Measurements from ENCODE around the gene JPT1.

The JPT1 gene

GRCh38 chr17:75108193-75108592, 46.1 kb downstream of the JPT1 start:
- in situ Hi-C loops (cut with HindIII; ENCODE audit: low sequenced_read_pairs), result no loop called here

- in situ Hi-C loops (cut with HindIII; ENCODE audit: low sequenced_read_pairs), result no loop called here
Observed at GRCh38 chr17:75105126-75106080, 48.9 kb downstream of the JPT1 start.

- in situ Hi-C loops (cut with HindIII; ENCODE audit: low sequenced_read_pairs), result no loop called here
Observed at GRCh38 chr17:75103601-75104554, 50.4 kb downstream of the JPT1 start.

GRCh38 chr17:75102385-75102821, 51.9 kb downstream of the JPT1 start:
- in situ Hi-C loops (cut with HindIII; ENCODE audit: low sequenced_read_pairs), result no loop called here

GRCh38 chr17:75099881-75100595, 54.3 kb downstream of the JPT1 start:
- in situ Hi-C loops (cut with HindIII; ENCODE audit: low sequenced_read_pairs), result no loop called here

- in situ Hi-C loops (cut with HindIII; ENCODE audit: low sequenced_read_pairs), result no loop called here
Observed at GRCh38 chr17:75098861-75099260, 55.5 kb downstream of the JPT1 start.

GRCh38 chr17:75097865-75098264, 56.4 kb downstream of the JPT1 start:
- in situ Hi-C loops (cut with HindIII; ENCODE audit: low sequenced_read_pairs), result no loop called here

- in situ Hi-C loops (cut with HindIII; ENCODE audit: low sequenced_read_pairs), result no loop called here
Observed at GRCh38 chr17:75096082-75096625, 58.2 kb downstream of the JPT1 start.

- in situ Hi-C loops (cut with HindIII; ENCODE audit: low sequenced_read_pairs), result no loop called here
Observed at GRCh38 chr17:75094871-75095399, 59.4 kb downstream of the JPT1 start.

GRCh38 chr17:75093548-75094158, 60.7 kb downstream of the JPT1 start:
- in situ Hi-C loops (cut with HindIII; ENCODE audit: low sequenced_read_pairs), result no loop called here

GRCh38 chr17:75091855-75092327, 62.4 kb downstream of the JPT1 start:
- in situ Hi-C loops (cut with HindIII; ENCODE audit: low sequenced_read_pairs), result no loop called here

GRCh38 chr17:75090871-75091854, 63.1 kb downstream of the JPT1 start:
- in situ Hi-C loops (cut with HindIII; ENCODE audit: low sequenced_read_pairs), result no loop called here

GRCh38 chr17:75088465-75089417, 65.6 kb downstream of the JPT1 start:
- in situ Hi-C loops (cut with HindIII; ENCODE audit: low sequenced_read_pairs), result no loop called here

GRCh38 chr17:75087558-75088453, 66.5 kb downstream of the JPT1 start, which contains the start of gene SLC16A5:
SLC16A5 (plus strand) TSS chr17:75087954; CDS start chr17:75093637, 5,683 bp downstream.
- in situ Hi-C loops (cut with HindIII; ENCODE audit: low sequenced_read_pairs), result no loop called here

GRCh38 chr17:75087182-75087557, 67.1 kb downstream of the JPT1 start:
- in situ Hi-C loops (cut with HindIII; ENCODE audit: low sequenced_read_pairs), result no loop called here

GRCh38 chr17:75086496-75087181, 67.7 kb downstream of the JPT1 start:
- in situ Hi-C loops (cut with HindIII; ENCODE audit: low sequenced_read_pairs), result no loop called here
